ENCODE results near the gene KLF6. TPM values are rescaled to one million over a fixed set of nuclear protein-coding genes. Genes with fewer than 3 reads are reported as not detected.
A peak's percentile ranks its signal among the peaks of the same experiment; 100 is the strongest.

Gene KLF6
- total RNA-seq, 3 donors from 2014 or later (not counting 1 experiment from before 2014, with no cell fraction given): 1,044 to 1,768 (median 1,056) TPM

- Histone ChIP-seq H3K4me3 (ENCODE audit: low read length) (no peak overlapping the region), H3K27me3 (ENCODE audit: control insufficient read depth, insufficient read depth, low read length) (no peaks in the 10 kb centered on the region), H3K4me1 (ENCODE audit: control insufficient read depth, insufficient read depth, low read length) (peaks cover 35% of the 10 kb centered on the region), H3K9me3 (ENCODE audit: control insufficient read depth, insufficient read depth, low read length) (no peaks in the 10 kb centered on the region), H3K36me3 (ENCODE audit: control insufficient read depth, insufficient read depth, low read length) (no peaks in the 10 kb centered on the region), H3K27ac (ENCODE audit: low read length) (no peak overlapping the region)
- Mint-ChIP-seq H3K27ac (peak overlapping the region in 1 of 2 donors; percentile 14), H3K36me3 (no peaks in the 10 kb centered on the region), H3K4me1 (peaks cover 23 to 37% of the 10 kb centered on the region in 2 donors), H3K4me3 (no peak overlapping the region), H3K27me3 (ENCODE audit: low read depth in 2 of 2) (no peaks in the 10 kb centered on the region), H3K9me3 (no peaks in the 10 kb centered on the region)
- no peak for ATAC-seq
- no peak for TF ChIP-seq CTCF (IDR thresholded peaks at IDR 0.05)
- DNase-seq: peak in 1 of 2 donors; percentile 39
- WGBS (ENCODE audit: insufficient coverage): 49% methylated on average over 3 of the region's 5 CpGs
- intact Hi-C loops (cut with micrococcal nuclease): loop anchor here (5.0 to 10.0 kb wide), 2 partner anchors 432 to 1494 kb away; no protein-coding TSS in a partner anchor
Measured at GRCh38 chr10:3800586-3800985, 15.6 kb upstream of the KLF6 start.

GRCh38 chr10:3797750-3798149, 12.7 kb upstream of the KLF6 start:
- no peak overlapping the region for H3K27ac ChIP-seq (ENCODE audit: low read length)
- Mint-ChIP-seq H3K4me1 (peaks cover 13 to 16% of the 10 kb centered on the region in 2 donors), H3K27ac (no peak overlapping the region), H3K36me3 (no peaks in the 10 kb centered on the region), H3K9me3 (no peaks in the 10 kb centered on the region), H3K27me3 (ENCODE audit: low read depth in 2 of 2) (no peaks in the 10 kb centered on the region), H3K4me3 (no peak overlapping the region)
- H3K4me3 ChIP-seq (ENCODE audit: low read length): no peak overlapping the region
- ATAC-seq: no peak
- TF ChIP-seq CTCF (IDR thresholded peaks at IDR 0.05): no peak
- intact Hi-C loops (cut with micrococcal nuclease): no loop called here
- WGBS (ENCODE audit: insufficient coverage): 93% methylated on average over 1 of the region's 1 CpG
- peaks cover 12% of the 10 kb centered on the region for H3K4me1 ChIP-seq (ENCODE audit: control insufficient read depth, insufficient read depth, low read length)
- no peaks in the 10 kb centered on the region for H3K27me3 ChIP-seq (ENCODE audit: control insufficient read depth, insufficient read depth, low read length)
- no peaks in the 10 kb centered on the region for H3K36me3 ChIP-seq (ENCODE audit: control insufficient read depth, insufficient read depth, low read length)
- no peaks in the 10 kb centered on the region for H3K9me3 ChIP-seq (ENCODE audit: control insufficient read depth, insufficient read depth, low read length)
- DNase-seq: no peak

GRCh38 chr10:3793553-3793952, 8.5 kb upstream of the KLF6 start:
- 96% methylated on average over 3 of the region's 3 CpGs for WGBS (ENCODE audit: insufficient coverage)
- DNase-seq (no peak), ATAC-seq (no peak)
- TF ChIP-seq CTCF (IDR thresholded peaks at IDR 0.05): no peak
- Mint-ChIP-seq H3K9me3 (no peaks in the 10 kb centered on the region), H3K4me3 (no peak overlapping the region), H3K36me3 (no peaks in the 10 kb centered on the region), H3K27me3 (ENCODE audit: low read depth in 2 of 2) (no peaks in the 10 kb centered on the region), H3K27ac (no peak overlapping the region), H3K4me1 (no peaks in the 10 kb centered on the region)
- H3K9me3 ChIP-seq (ENCODE audit: control insufficient read depth, insufficient read depth, low read length): no peaks in the 10 kb centered on the region
- H3K4me1 ChIP-seq (ENCODE audit: control insufficient read depth, insufficient read depth, low read length): no peaks in the 10 kb centered on the region
- intact Hi-C loops (cut with micrococcal nuclease): no loop called here
- no peak overlapping the region for H3K4me3 ChIP-seq (ENCODE audit: low read length)
- H3K27ac ChIP-seq (ENCODE audit: low read length): no peak overlapping the region
- no peaks in the 10 kb centered on the region for H3K36me3 ChIP-seq (ENCODE audit: control insufficient read depth, insufficient read depth, low read length)
- no peaks in the 10 kb centered on the region for H3K27me3 ChIP-seq (ENCODE audit: control insufficient read depth, insufficient read depth, low read length)

DNA sequence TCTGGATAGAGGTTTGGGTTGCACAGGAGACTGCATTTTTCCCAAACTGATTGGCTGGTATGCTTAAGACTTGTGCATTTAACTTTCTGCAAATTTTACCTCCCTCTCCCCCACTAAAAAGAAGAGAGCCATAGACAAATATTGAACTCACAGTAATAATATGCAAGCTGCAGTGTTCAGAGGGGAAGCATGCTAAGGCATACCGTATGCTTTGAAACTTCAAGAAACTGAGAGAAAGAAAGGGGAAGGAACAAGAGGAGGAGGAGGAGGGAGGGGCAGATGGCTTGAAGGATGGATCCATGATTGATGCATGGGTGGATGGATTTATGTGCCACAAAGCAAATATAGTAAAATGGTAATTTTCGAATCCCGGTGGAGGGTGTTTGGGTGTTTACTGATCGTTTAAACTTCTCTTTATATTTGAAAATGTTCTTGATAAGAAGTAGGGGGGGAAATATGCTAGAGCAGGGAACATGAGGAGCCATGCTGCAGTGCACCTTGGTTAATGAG, 7.8 kb upstream of the KLF6 start:
- Histone ChIP-seq H3K4me3 (ENCODE audit: low read length) (no peak overlapping the region), H3K36me3 (ENCODE audit: control insufficient read depth, insufficient read depth, low read length) (no peaks in the 10 kb centered on the region), H3K9me3 (ENCODE audit: control insufficient read depth, insufficient read depth, low read length) (no peaks in the 10 kb centered on the region), H3K4me1 (ENCODE audit: control insufficient read depth, insufficient read depth, low read length) (no peaks in the 10 kb centered on the region), H3K27ac (ENCODE audit: low read length) (no peak overlapping the region), H3K27me3 (ENCODE audit: control insufficient read depth, insufficient read depth, low read length) (no peaks in the 10 kb centered on the region)
- WGBS (ENCODE audit: insufficient coverage): 78% methylated on average over 4 of the region's 4 CpGs
- no peak overlapping the region for H3K4me3 Mint-ChIP-seq
- no peaks in the 10 kb centered on the region for H3K4me1 Mint-ChIP-seq
- ATAC-seq: no peak
- DNase-seq: no peak
- no peaks in the 10 kb centered on the region for H3K36me3 Mint-ChIP-seq
- intact Hi-C loops (cut with micrococcal nuclease): no loop called here
- no peaks in the 10 kb centered on the region for H3K27me3 Mint-ChIP-seq (ENCODE audit: low read depth in 2 of 2)
- H3K9me3 Mint-ChIP-seq: no peaks in the 10 kb centered on the region
- no peak for TF ChIP-seq CTCF (IDR thresholded peaks at IDR 0.05)
- no peak overlapping the region for H3K27ac Mint-ChIP-seq

Measured in natural killer cell (primary cell).